ENCODE results near the gene KANK2.

KANK2 gene

GRCh38 chr19:11159598-11160439, 37.5 kb downstream of the KANK2 start:
- Histone ChIP-seq H3K79me2 (ENCODE audit: insufficient read depth, low read length) (peaks cover 7% of the 10 kb centered on the region), H3K4me3 (ENCODE audit: low read depth, low read length, poor library complexity, severe bottlenecking) (no peak overlapping the region), H3F3A (ENCODE audit: insufficient read depth, low read length) (no peaks in the 10 kb centered on the region), H3K9ac (ENCODE audit: low read length) (no peak overlapping the region), H3K36me3 (ENCODE audit: insufficient read depth, low read length) (no peaks in the 10 kb centered on the region), H3K27ac (ENCODE audit: low read depth, low read length, poor library complexity, severe bottlenecking) (no peak overlapping the region), H2AFZ (ENCODE audit: low read length) (no peak overlapping the region), H3K9me3 (ENCODE audit: low read length) (no peaks in the 10 kb centered on the region), H3K9me2 (ENCODE audit: low read depth, low read length) (no peaks in the 10 kb centered on the region), H3K27me3 (ENCODE audit: insufficient read depth, low read length) (no peaks in the 10 kb centered on the region), H3K4me1 (ENCODE audit: insufficient read depth, low read length, severe bottlenecking) (peaks cover 8% of the 10 kb centered on the region), H4K20me1 (ENCODE audit: insufficient read depth, low read length) (no peaks in the 10 kb centered on the region), H3K4me2 (ENCODE audit: low read length) (no peak overlapping the region)
- no peak for TF ChIP-seq EZH2 (IDR thresholded peaks at IDR 0.05; ENCODE audit: borderline replicate concordance, low read length)
- TF ChIP-seq CTCF (IDR thresholded peaks at IDR 0.05; ENCODE audit: low read length) = no peak

GRCh38 chr19:11155373-11156120, 41.8 kb downstream of the KANK2 start, which contains the start of gene SPC24:
SPC24 (minus strand) TSS chr19:11155782; CDS start chr19:11155776, 6 bp downstream.
- Histone ChIP-seq H2AFZ (ENCODE audit: low read length) (0 out of 2 replicates have a peak within 1 kb of the TSS, but pooled peaks have one; percentile 32), H3K4me3 (ENCODE audit: low read depth, low read length, poor library complexity, severe bottlenecking) (peak within 1 kb of the TSS; percentile 95), H3K79me2 (ENCODE audit: insufficient read depth, low read length) (peaks cover 29% of the 10 kb centered on the region), H3K9me2 (ENCODE audit: low read depth, low read length) (no peaks in the 10 kb centered on the region), H3K27me3 (ENCODE audit: insufficient read depth, low read length) (no peaks in the 10 kb centered on the region), H3K9me3 (ENCODE audit: low read length) (no peaks in the 10 kb centered on the region), H3F3A (ENCODE audit: insufficient read depth, low read length) (no peaks in the 10 kb centered on the region), H3K36me3 (ENCODE audit: insufficient read depth, low read length) (peaks cover 18% of the 10 kb centered on the region), H3K9ac (ENCODE audit: low read length) (peak within 1 kb of the TSS; percentile 95), H3K4me1 (ENCODE audit: insufficient read depth, low read length, severe bottlenecking) (peaks cover 18% of the 10 kb centered on the region), H3K27ac (ENCODE audit: low read depth, low read length, poor library complexity, severe bottlenecking) (peak within 1 kb of the TSS; percentile 60), H3K4me2 (ENCODE audit: low read length) (peak within 1 kb of the TSS; percentile 84), H4K20me1 (ENCODE audit: insufficient read depth, low read length) (no peaks in the 10 kb centered on the region)
- TF ChIP-seq EZH2 (IDR thresholded peaks at IDR 0.05; ENCODE audit: borderline replicate concordance, low read length) = no peak
- TF ChIP-seq CTCF (IDR thresholded peaks at IDR 0.05; ENCODE audit: low read length) = no peak

DNA sequence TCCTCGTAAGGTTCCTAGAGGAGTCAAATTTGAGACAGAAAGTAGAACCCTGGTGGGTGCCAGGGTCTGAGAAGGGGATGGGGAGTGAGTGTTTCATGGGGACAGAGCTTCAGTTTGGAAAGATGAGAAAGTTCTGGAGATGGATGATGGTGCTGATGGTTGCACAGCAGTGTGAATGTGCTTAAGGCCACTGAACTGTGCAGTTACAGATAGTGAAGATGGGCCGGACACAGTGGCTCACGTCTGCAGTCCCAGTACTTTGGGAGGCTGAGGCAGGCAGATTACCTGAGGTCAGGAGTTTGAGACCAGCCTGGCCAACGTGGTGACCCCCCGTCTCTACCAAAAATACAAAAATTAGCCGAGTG, 42.7 kb downstream of the KANK2 start:
- no peaks in the 10 kb centered on the region for H3F3A ChIP-seq (ENCODE audit: insufficient read depth, low read length)
- TF ChIP-seq CTCF (IDR thresholded peaks at IDR 0.05; ENCODE audit: low read length) (no peak), EZH2 (IDR thresholded peaks at IDR 0.05; ENCODE audit: borderline replicate concordance, low read length) (no peak)
- H3K9me2 ChIP-seq (ENCODE audit: low read depth, low read length) = no peaks in the 10 kb centered on the region
- H3K79me2 ChIP-seq (ENCODE audit: insufficient read depth, low read length) = peaks cover 29% of the 10 kb centered on the region
- no peaks in the 10 kb centered on the region for H3K27me3 ChIP-seq (ENCODE audit: insufficient read depth, low read length)
- no peaks in the 10 kb centered on the region for H4K20me1 ChIP-seq (ENCODE audit: insufficient read depth, low read length)
- H3K4me2 ChIP-seq (ENCODE audit: low read length) = peak overlapping the region; percentile 84
- peak overlapping the region; percentile 60 for H3K27ac ChIP-seq (ENCODE audit: low read depth, low read length, poor library complexity, severe bottlenecking)
- no peak overlapping the region for H2AFZ ChIP-seq (ENCODE audit: low read length)
- peaks cover 18% of the 10 kb centered on the region for H3K4me1 ChIP-seq (ENCODE audit: insufficient read depth, low read length, severe bottlenecking)
- H3K4me3 ChIP-seq (ENCODE audit: low read depth, low read length, poor library complexity, severe bottlenecking) = peak overlapping the region; percentile 95
- H3K36me3 ChIP-seq (ENCODE audit: insufficient read depth, low read length) = peaks cover 19% of the 10 kb centered on the region
- peak overlapping the region; percentile 95 for H3K9ac ChIP-seq (ENCODE audit: low read length)
- H3K9me3 ChIP-seq (ENCODE audit: low read length) = no peaks in the 10 kb centered on the region

Data from OCI-LY1 (cell line).